ENCODE measurements around the gene KCTD2.

KCTD2 gene

GRCh38 chr17:75102385-75102821 is 55.4 kb downstream of the KCTD2 start:
- no peak for DNase-seq

DNA sequence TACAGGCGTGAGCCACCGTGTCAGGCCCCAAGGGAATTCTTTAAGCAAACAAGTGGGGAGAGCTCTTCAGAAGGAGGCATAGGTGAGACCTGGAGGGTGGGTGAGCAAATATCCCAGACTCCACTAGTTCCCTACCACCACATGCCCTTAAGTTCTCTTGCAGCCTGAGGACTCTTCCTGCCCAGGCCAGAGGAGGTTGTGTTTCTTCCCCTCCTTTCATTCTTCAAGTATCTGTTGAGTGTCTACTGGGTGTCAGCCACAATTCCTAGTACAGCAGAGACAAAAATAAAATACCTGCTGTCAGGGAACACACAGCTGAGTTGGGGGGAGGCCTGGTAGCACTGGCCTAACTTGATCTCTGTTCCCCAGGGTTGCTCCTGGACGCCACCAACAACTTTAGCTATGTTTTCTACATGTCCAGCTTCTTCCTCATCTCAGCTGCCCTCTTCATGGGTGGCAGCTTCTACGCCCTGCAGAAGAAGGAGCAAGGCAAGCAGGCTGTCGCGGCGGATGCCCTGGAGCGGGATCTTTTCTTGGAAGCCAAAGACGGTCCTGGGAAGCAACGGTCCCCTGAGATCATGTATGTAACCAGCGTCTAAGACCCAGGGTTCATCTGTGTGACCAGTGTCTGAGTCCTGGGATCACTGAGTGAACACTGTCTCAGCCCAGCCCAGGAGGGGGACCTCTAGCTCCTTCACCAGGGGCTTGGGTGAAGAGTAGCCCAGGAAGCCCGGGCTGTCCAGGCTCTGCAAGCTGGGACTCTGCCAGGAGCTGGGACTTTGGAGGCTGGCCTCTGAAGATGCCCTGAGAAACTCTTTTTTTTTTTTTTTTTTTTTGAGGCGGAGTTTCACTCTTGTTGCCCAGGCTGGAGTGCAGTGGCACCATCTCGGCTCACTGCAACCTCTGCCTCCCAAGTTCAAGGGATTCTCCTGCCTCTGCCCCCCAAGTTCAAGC is 56.9 kb downstream of the KCTD2 start:
- no peak for DNase-seq

DNA sequence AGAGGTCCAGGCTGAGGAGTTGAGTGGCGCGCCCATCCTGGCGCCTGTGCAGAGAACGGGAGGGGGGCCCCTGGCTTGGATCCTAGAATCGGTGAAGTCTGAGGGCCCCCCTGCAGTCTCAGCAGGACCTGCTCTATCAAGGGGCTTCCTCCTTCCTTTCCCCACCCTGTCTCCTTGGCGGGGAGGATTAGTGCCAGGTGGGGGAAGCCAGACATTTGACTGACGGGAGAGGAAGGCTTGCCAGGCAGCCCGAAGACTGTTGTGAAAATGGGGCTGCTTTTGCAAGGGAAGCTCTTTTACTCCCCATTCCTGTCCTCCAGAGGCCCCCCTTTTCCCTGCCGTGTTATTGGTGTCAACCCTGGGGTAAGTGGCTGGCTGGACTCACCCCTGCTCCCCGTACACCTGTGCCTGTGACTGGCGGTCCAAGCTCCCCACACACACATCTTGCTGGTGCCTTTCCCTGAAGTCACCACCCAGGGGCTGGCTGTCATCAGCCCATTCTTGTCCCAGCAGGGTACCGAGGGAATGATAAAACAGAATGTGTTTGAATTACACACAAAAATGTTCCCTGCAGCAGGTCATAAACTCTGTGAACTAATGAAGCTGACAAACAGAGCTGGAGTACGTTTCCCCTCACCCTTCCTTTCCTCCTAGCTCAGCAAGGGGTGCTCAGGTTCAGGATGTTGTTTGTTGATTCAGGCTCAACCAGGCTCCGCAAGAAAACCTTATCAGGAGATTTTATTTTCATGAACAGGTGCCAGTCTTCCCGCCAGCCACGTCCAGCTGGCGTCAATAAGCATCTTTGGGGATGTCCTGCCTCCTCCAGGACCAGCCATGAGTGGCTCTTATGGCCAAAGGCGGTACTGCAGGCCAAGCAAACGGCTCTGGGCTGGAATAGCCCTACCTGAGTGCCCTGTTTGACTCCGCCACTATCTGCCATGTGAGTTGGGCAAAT is 58.4 kb downstream of the KCTD2 start:
- DNase-seq: no peak

GRCh38 chr17:75108193-75108592 is 61.2 kb downstream of the KCTD2 start:
- DNase-seq: no peak

- DNase-seq: no peak
These were observed 62.0 kb downstream of the KCTD2 start for GRCh38 chr17:75109046-75109406.

GRCh38 chr17:75109407-75110233 is 62.6 kb downstream of the KCTD2 start, which contains the start of gene ARMC7:
Gene ARMC7, plus strand, starts transcription at chr17:75109969. Its CDS starts 320 bp downstream, at chr17:75110289.
- DNase-seq: peak; percentile 86 to 90

- DNase-seq: no peak
These were observed 63.4 kb downstream of the KCTD2 start for GRCh38 chr17:75110234-75110937.

- no peak for DNase-seq
These were observed 64.8 kb downstream of the KCTD2 start for GRCh38 chr17:75111777-75112335.

DNA sequence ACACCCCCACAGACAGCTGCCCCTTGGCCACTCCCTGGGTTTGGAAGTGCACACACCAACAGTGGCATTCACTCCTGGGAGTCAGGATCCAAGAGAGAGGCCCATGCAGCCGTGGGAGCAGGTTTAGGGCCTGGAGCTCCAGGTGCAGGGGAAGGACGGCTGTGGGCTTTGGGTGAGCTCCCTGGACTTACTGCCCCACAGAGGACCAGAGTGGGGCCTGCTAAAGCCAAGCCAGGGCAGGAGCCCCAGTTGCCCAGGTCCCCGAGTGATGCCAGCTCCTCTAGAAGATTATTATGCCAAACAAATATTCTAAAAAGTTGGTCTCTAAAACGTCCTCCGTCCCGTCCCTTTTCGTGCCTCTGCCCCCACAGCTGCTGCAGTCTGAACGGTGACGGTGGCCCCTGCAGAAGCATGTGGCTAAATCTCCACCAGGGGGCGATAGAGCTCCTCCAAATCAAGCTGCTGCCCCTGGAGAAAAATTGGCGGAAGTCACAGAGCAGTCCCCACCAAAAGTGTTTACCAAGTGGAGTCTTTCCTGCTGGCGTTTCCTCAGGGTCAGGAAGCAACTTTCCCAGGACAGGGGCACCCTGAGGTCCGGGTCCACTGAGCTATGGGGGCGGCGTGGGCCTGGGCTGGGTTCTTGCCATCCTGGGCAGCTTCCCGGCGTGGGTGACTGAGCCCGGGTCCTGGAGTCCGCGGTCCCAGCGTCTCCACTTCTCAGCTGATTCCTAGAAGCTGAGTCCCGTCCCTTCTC is 67.0 kb downstream of the KCTD2 start:
- peak; percentile 91 to 94 for DNase-seq

GRCh38 chr17:75114552-75115314 is 67.7 kb downstream of the KCTD2 start:
- DNase-seq: no peak

Data from activated CD4-positive, alpha-beta T cell treated with anti-CD3 and anti-CD28 coated beads for 4 hours (primary cell).